CD4-positive, alpha-beta T cell (primary cell): ENCODE results near the gene CDC42. TPM values are rescaled to one million over a fixed set of nuclear protein-coding genes. Genes with fewer than 3 reads are reported as not detected.

Experiments used
- ATAC-seq: fragments of 200-7000 bp; cut with Tn5 transposase; one replicate; pipeline ENCODE4 v1.10.0; 2022; ENCODE audit warnings: mild to moderate bottlenecking; ENCODE audit not compliant: poor library complexity
- CTCF ChIA-PET: fragments of 350-600 bp; sonication (Branson Sonifier 250); formaldehyde crosslinking; loops from one replicate; lab custom pipeline; 2021; ENCODE audit warnings: antibody characterized with exemption, inconsistent platforms; lab: Charles Lee
- POLR2A ChIA-PET: fragments of 350-600 bp; sonication (Branson Sonifier 250); formaldehyde crosslinking; loops from one replicate; lab custom pipeline; 2021; ENCODE audit warnings: antibody characterized with exemption, inconsistent platforms; lab: Charles Lee
- DNase-seq, 14 experiments: peaks; one replicate each; pipeline ENCODE4 v3.0.0-alpha.2; 2013 to 2020; ENCODE audit warnings: mixed read lengths in 2 of 14
- H3K27ac ChIP-seq, 2 donors: one replicate each; pipeline versions ENCODE4 v1.5.1 to v1.7.0; 2013; ENCODE audit warnings: low read length in 2 of 2, low read depth in 1 of 2, mild to moderate bottlenecking in 1 of 2
- H3K27me3 ChIP-seq, 2 experiments: 1 replicate in 1 of 2; 2 replicates in 1 of 2; pipeline versions ENCODE4 v1.6.1 to v1.7.0; 2013; ENCODE audit warnings: low read length in 2 of 2, control low read depth in 1 of 2, mild to moderate bottlenecking in 1 of 2, moderate library complexity in 1 of 2; ENCODE audit not compliant: insufficient read depth in 2 of 2, control insufficient read depth in 1 of 2
- H3K36me3 ChIP-seq: one replicate; pipeline ENCODE4 v1.6.1; 2013; ENCODE audit warnings: low read length, control low read depth; ENCODE audit not compliant: insufficient read depth
- H3K4me1 ChIP-seq: one replicate; pipeline ENCODE4 v1.6.1; 2013; ENCODE audit warnings: low read length, control low read depth; ENCODE audit not compliant: insufficient read depth
- H3K4me3 ChIP-seq: one replicate; pipeline ENCODE4 v1.5.1; 2013; ENCODE audit warnings: mild to moderate bottlenecking, low read length, moderate library complexity
- H3K9me3 ChIP-seq, 2 experiments: 1 replicate in 1 of 2; 2 replicates in 1 of 2; pipeline versions ENCODE4 v1.6.1 to v1.7.0; 2013; ENCODE audit warnings: low read length in 2 of 2, mild to moderate bottlenecking in 2 of 2, control low read depth in 1 of 2, moderate library complexity in 1 of 2; ENCODE audit not compliant: control insufficient read depth in 1 of 2, insufficient read depth in 1 of 2
- H3K27ac Mint-ChIP-seq: one replicate; pipeline ENCODE4 v1.8.0; 2020; ENCODE audit warnings: mixed read lengths
- H3K27me3 Mint-ChIP-seq: one replicate; pipeline ENCODE4 v1.8.0; 2021; ENCODE audit warnings: mixed read lengths
- H3K36me3 Mint-ChIP-seq: one replicate; pipeline ENCODE4 v1.8.0; 2021; ENCODE audit warnings: low read depth, mixed read lengths
- H3K4me1 Mint-ChIP-seq: one replicate; pipeline ENCODE4 v1.8.0; 2021; ENCODE audit warnings: low read depth, mixed read lengths
- H3K4me3 Mint-ChIP-seq: one replicate; pipeline ENCODE4 v1.8.0; 2020; ENCODE audit warnings: mild to moderate bottlenecking, mixed read lengths
- H3K9me3 Mint-ChIP-seq: one replicate; pipeline ENCODE4 v1.8.0; 2020; ENCODE audit warnings: mixed read lengths
- CTCF ChIP-seq: fragments of 200-600 bp; IDR thresholded peaks from one replicate; pipeline ENCODE4 v1.8.0; 2022; ENCODE audit warnings: antibody characterized with exemption, mild to moderate bottlenecking
- intact Hi-C, 2 experiments: fragments of 100-400 bp; cut with DNase I in 1 of 2; cut with micrococcal nuclease in 1 of 2; formaldehyde crosslinking; loops; one replicate each; pipeline versions ENCODE4 v1.15.1 to v1.9.0; 2023 to 2025; cut with DNase I, micrococcal nuclease
- total RNA-seq, 174 experiments: library from RNA in 2 of 174; stranded (reverse) in 2 of 174; gene quantifications; one replicate each; pipeline ENCODE4 v1.2.3 and lab custom pipeline; 2021 to 2026

CDC42 gene
- total RNA-seq, 2 experiments from 2014 or later = 375 to 379 TPM

DNA sequence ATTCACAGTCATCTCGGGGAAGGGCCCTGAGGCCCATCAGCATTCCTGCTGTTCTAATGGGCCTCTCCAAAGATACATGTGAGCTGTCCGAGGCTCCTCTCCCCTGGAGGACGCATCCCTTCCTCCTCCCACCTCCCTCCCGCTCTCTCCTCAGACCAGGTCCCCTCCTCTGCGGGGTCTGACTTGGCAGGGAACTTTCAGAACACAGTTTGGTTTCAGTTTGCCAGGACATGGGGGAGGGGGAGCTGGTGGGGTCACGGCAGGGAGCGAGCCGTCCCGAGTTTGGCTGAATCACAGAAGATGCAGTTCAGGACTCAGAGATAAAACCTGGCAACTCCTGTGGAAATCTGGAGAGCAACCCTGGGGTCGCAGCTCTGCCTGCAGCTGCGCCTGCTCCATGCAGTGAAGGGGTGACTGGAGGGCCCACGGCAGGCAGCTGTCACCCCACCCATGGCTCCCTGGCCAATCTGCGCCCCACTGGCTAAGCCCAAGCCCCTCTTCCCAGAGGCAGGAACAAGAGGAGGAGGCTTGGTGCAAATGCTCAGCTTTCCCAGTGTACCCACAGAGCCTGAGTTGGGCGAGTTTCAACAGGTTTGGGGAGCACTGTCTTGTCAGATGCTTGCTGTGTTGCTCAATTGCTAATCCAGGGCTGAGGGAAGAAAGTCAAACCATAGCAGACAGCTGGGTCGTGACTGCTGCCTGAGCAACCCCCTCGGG, 84.7 kb downstream of the CDC42 start:
- CTCF ChIA-PET = no interaction called here
- POLR2A ChIA-PET = interaction anchor here (0.6 kb wide), 1 partner anchor 39 kb away, joined by 4 read pairs; no protein-coding TSS in a partner anchor

DNA sequence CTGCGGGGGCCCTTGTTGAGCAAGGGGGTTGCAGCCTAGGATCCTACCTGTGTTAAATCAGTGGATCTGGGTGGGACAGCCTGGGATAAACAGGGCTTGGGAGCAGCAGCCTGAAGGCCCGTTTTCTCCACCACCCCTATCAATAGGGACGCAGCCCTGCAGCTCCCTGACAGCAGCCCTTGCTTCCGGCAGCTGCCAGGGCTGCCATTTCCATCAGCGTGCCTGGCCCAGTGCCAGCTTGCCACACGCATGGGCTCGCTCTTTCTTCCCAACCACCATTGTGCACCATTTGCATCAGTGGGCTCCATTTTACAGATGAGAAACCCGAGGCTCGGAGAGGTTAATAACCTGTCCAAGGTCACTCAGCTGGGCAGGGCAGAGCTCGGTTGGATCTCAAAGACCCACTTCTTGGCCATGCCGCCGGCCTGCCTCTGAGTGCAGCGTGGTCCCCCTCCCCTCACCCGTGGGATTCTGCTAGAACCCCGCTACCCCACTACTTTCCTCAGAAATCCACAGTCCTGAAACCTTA, 86.6 kb downstream of the CDC42 start:
- Histone ChIP-seq H3K27ac (no peak overlapping the region), H3K27me3 (peaks cover 18 to 27% of the 10 kb centered on the region in 2 experiments), H3K4me1 (peaks cover 14% of the 10 kb centered on the region), H3K36me3 (no peaks in the 10 kb centered on the region), H3K9me3 (peaks cover 0 to 20% of the 10 kb centered on the region in 2 experiments), H3K4me3 (no peak overlapping the region)
- intact Hi-C loops = loop anchor here in 1 of 2 experiments (10.0 kb wide), 1 partner anchor 136 kb away; no protein-coding TSS in a partner anchor
- Mint-ChIP-seq H3K27me3 (peaks cover 41% of the 10 kb centered on the region), H3K36me3 (no peaks in the 10 kb centered on the region), H3K4me3 (no peak overlapping the region), H3K27ac (no peak overlapping the region), H3K4me1 (peaks cover 10% of the 10 kb centered on the region), H3K9me3 (no peaks in the 10 kb centered on the region)
- no peak for TF ChIP-seq CTCF
- ChIA-PET CTCF (no interaction called here), POLR2A (no interaction called here)
- DNase-seq = no peak
- ATAC-seq = no peak

More for the DNA sequence above, 84.7 kb downstream of the CDC42 start:
- no peak overlapping the region for H3K4me3 Mint-ChIP-seq
- H3K27me3 Mint-ChIP-seq = peaks cover 35% of the 10 kb centered on the region
- H3K36me3 ChIP-seq = no peaks in the 10 kb centered on the region
- no peak overlapping the region for H3K27ac Mint-ChIP-seq
- peaks cover 0 to 17% of the 10 kb centered on the region in 2 experiments for H3K9me3 ChIP-seq
- no peak overlapping the region for H3K27ac ChIP-seq
- DNase-seq = no peak
- H3K4me3 ChIP-seq = no peak overlapping the region
- no peaks in the 10 kb centered on the region for H3K36me3 Mint-ChIP-seq
- H3K9me3 Mint-ChIP-seq = no peaks in the 10 kb centered on the region
- no peak for TF ChIP-seq CTCF
- H3K4me1 Mint-ChIP-seq = peaks cover 4% of the 10 kb centered on the region
- H3K4me1 ChIP-seq = peaks cover 5% of the 10 kb centered on the region
- H3K27me3 ChIP-seq = peaks cover 8 to 20% of the 10 kb centered on the region in 2 experiments
- intact Hi-C loops = loop anchor here in 1 of 2 experiments (10.0 kb wide), 1 partner anchor 138 kb away; no protein-coding TSS in a partner anchor
- no peak for ATAC-seq

DNA sequence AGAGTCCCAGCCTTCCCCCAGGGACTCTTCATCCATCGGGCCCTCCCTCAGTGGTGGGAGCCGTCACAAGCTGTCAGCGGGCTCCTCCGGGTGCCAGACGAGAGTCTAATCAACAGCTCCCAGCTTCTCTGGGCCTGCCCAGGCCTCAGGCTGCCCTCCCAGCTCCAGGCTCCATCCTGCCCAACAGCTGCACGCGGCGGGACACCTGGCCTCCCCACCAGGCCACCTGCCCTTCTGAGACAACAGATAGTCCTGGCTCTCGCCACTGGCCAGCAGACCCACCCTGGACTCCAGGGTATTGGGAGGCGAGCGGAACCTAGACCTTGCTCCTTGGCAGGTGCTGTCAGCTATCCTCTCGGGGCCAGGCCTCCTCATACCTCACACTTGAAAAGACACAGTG, 87.3 kb downstream of the CDC42 start:
- Histone ChIP-seq H3K27me3 (peaks cover 25 to 34% of the 10 kb centered on the region in 2 experiments), H3K4me3 (no peak overlapping the region), H3K4me1 (peaks cover 14% of the 10 kb centered on the region), H3K36me3 (no peaks in the 10 kb centered on the region), H3K27ac (no peak overlapping the region), H3K9me3 (peaks cover 0 to 25% of the 10 kb centered on the region in 2 experiments)
- POLR2A ChIA-PET = no interaction called here
- intact Hi-C loops = loop anchor here in 1 of 2 experiments (10.0 kb wide), 1 partner anchor 135 kb away; no protein-coding TSS in a partner anchor
- ATAC-seq (no peak), DNase-seq (no peak)
- Mint-ChIP-seq H3K27me3 (peaks cover 46% of the 10 kb centered on the region), H3K36me3 (no peaks in the 10 kb centered on the region), H3K4me1 (peaks cover 15% of the 10 kb centered on the region), H3K27ac (no peak overlapping the region), H3K9me3 (no peaks in the 10 kb centered on the region), H3K4me3 (no peak overlapping the region)
- TF ChIP-seq CTCF = no peak
- CTCF ChIA-PET = no interaction called here

Other genes starting within 250 kb of the CDC42 start
- not detected for gene LDLRAD2, start 240.4 kb upstream of the CDC42 start, total RNA-seq
- 10 to 100 TPM; 10.8 to 11.0 TPM for gene HSPG2, start 115.4 kb upstream of the CDC42 start, total RNA-seq
- gene CELA3B, start 75.7 kb upstream of the CDC42 start, total RNA-seq = not detected
- not detected for gene CELA3A, start 51.1 kb upstream of the CDC42 start, total RNA-seq
- not detected for gene WNT4, start 90.4 kb downstream of the CDC42 start, total RNA-seq